Cortex of kidney (tissue), 1 donor: Measurements from ENCODE around the gene UMAD1.

Experiments used
- DNase-seq: peaks from one replicate; lab custom pipeline; 2025; lab: John Stamatoyannopoulos, UW

Gene UMAD1

GRCh38 chr7:7764520-7765396, 124.2 kb downstream of the UMAD1 start:
- no peak for DNase-seq

- DNase-seq: no peak
Observed at GRCh38 chr7:7765422-7765821, 124.9 kb downstream of the UMAD1 start.

- DNase-seq: no peak
Observed at GRCh38 chr7:7766671-7767070, 126.1 kb downstream of the UMAD1 start.

- no peak for DNase-seq
Observed at GRCh38 chr7:7768977-7769709, 128.6 kb downstream of the UMAD1 start.

GRCh38 chr7:7769710-7770627, 129.4 kb downstream of the UMAD1 start:
- DNase-seq: no peak

- no peak for DNase-seq
Observed at GRCh38 chr7:7771452-7771851, 130.9 kb downstream of the UMAD1 start.

GRCh38 chr7:7772397-7772821, 131.9 kb downstream of the UMAD1 start:
- DNase-seq: no peak

- no peak for DNase-seq
Observed at GRCh38 chr7:7773334-7774309, 133.1 kb downstream of the UMAD1 start.

GRCh38 chr7:7779888-7780287, 139.3 kb downstream of the UMAD1 start:
- no peak for DNase-seq

GRCh38 chr7:7783001-7783400, 142.4 kb downstream of the UMAD1 start:
- DNase-seq: no peak

- DNase-seq: no peak
Observed at GRCh38 chr7:7785344-7785973, 144.9 kb downstream of the UMAD1 start.

GRCh38 chr7:7786595-7786994, 146.0 kb downstream of the UMAD1 start:
- no peak for DNase-seq

- no peak for DNase-seq
Observed at GRCh38 chr7:7789551-7789988, 149.0 kb downstream of the UMAD1 start.

GRCh38 chr7:7790041-7790741, 149.6 kb downstream of the UMAD1 start:
- DNase-seq: no peak

GRCh38 chr7:7791523-7791922, 151.0 kb downstream of the UMAD1 start:
- no peak for DNase-seq

GRCh38 chr7:7792056-7792455, 151.5 kb downstream of the UMAD1 start:
- DNase-seq: no peak

GRCh38 chr7:7793249-7793648, 152.7 kb downstream of the UMAD1 start:
- DNase-seq: no peak

- DNase-seq: no peak
Observed at GRCh38 chr7:7793921-7794320, 153.4 kb downstream of the UMAD1 start.

GRCh38 chr7:7795203-7795602, 154.7 kb downstream of the UMAD1 start:
- no peak for DNase-seq

GRCh38 chr7:7795630-7796121, 155.1 kb downstream of the UMAD1 start:
- no peak for DNase-seq
